ENCODE data around the gene STRADA.

The STRADA gene

DNA sequence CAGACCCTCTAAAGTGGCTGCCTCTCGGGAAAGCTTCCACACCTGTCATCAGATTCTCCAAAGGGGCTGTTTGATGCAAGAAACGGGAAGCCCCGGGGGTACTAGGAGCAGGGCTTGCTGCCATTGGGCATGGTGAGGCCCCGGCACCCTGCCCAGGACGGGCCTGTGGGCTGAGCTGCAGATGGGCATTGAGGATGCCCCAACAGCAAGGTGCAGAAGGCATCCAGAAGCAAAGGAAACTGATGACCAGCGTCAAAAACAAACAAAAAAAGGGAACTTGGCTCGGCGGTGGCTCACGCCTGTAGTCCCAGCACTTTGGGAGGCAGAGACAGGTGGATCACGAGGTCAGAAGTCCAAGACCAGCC, 40.2 kb downstream of the STRADA start:
- no peak for DNase-seq (ENCODE audit: low spot score)

DNA sequence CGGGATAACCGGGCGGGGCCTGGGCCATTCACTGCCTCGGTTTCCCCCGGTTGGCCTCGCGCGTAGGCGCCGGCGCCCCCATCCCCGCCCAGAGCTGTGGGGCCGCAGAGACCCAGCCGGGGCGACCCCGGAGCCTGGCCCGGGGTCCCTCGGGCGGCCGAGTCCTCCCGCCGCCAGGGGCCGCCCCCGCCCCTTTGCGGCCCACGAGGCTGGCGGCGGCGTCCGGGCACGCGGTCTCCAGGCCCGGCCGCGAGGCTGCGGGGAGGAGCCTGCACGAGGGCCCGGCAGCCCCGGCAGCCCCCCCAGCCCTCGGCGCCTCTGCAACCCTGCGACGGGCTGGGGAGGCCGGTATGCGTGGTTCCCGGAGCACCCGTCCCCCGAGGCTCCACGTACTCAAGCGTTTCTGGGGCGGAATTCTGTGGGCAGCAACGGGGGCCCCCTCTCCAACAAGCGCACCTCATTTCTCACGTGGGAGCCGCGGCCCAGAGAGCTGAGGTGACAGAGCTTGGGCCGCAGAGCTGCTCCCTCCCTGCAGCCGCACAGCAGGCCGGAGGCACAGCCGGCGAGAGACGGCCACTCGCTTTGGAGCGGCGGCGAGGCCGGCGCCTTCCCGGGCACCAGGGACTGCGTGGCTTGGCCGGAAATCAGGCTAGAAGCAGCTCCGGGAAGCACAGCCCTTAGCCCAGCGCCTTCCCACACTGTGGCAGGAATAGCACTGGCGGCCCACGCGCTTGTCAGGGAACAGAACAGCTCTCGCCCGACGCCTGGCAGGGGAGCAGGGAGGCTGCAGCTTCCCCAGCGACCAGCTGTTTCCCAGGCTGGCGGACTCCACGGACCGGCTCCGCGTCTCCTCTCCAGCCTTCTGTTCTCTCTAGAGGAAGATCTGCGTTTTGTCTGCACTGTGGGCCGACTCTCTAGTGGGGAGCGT, 40.8 kb downstream of the STRADA start:
- DNase-seq (ENCODE audit: low spot score): no peak

DNA sequence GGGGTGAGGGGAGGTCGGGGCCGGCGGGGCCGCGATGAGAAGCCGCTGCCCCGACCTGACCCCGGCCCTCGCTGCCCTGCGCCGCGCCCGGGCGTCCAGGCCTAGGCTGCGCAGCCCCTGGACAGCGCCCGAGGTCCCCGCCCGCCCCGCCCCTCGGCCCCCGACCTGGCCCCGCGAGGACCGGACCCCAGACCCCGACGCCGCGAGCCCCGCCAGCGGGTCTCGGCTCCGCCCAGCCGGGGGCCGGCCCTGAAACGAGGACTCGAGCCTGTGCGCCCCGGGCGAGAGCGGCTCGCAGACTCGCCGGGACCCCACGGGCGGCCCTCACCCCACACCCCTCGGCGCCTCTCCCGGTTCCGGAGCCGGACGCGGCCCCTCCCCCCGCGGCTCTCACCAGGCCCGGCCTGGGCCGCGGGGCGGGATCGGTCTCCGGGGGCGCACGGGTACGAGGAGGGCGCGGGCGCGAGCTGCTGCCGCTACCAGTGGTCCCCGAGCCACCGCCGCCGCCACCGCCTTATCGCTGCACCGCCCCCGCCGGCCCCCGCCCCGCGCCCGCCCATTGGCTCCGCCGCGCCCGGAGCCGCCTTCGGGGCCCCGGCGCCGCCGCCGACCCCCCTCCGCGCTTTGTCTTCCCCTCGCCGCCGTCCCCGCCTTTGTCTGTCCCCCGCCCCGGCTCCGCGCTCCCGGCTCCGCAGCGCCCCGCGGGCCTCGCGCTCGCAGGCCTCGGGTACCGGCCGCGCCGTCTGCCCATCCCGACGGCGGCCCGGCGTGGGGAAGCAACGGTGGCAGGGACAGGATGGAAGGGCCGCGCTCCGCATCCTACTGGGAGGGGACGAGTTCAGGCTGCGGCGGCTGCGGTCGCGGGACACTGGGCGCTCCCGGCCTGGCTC, 41.7 kb downstream of the STRADA start, which contains the start of gene LIMD2:
LIMD2 (minus strand) TSS at position 488 of the 890 bp plus-strand sequence. CDS start 827 bp downstream, outside the sequence.
- DNase-seq (ENCODE audit: low spot score): peak; percentile 80

DNA sequence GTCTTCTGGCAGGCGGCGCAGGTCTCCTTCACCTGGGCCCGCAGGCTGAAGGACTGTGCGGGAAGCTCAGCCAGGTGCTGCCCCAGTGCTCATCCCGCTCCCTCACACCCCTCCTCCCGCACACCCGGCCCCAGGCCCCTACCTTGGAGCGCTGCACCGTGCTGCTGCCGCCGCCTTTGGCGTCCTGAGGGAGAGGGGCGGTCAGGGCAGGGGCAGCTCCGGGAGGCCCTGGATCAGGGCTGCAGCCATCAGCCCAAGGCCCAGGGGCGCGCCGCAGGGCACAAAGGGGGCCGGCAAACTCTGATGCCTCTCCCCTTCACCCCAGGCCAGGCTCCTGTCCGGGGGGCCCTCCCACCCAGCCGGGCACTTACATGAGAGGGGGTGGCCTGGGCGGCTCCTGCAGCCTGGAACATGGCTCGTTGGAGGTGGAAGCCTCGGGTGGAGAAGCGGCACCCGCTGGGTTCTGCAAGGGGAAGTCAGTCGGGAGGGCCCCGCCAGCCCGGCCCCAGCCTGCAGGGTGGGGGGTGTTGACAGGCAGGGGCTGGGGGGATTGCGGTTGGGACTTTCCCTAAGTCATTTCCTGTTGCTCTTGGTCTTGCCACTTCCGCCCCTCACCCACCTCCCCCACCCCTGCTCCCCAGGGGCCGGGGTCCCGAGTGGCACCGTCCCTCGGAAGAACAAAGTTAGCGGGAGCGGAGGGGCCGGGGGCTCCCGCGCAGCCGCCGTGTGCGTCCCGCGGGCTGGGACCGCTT, 42.5 kb downstream of the STRADA start:
- DNase-seq (ENCODE audit: low spot score): no peak

DNA sequence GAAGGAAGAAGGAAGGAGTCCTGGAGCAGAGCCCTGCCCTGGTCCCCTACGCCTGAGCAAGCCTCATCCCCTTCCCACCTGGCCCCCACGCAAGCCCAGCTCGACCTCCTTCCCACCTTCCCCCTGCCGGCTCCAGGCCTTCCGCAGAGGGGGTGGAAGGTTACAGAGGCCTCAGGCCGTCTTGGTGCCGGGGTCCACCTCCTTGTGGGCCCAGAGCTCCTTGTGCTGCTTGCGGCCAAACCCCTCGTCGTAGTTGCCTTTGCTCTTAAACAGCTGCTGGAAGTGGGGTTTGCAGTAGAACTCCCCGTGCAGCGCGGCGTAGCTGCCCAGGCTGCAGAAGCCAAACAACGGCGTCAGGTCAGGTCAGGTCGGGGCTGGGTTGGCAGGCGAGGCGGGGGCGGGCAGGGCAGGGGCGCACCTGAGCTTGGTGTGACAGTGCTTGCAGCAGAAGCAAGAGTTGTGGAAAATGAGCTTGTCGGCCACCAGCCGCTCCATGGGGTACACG, 43.2 kb downstream of the STRADA start:
- no peak for DNase-seq (ENCODE audit: low spot score)

DNA sequence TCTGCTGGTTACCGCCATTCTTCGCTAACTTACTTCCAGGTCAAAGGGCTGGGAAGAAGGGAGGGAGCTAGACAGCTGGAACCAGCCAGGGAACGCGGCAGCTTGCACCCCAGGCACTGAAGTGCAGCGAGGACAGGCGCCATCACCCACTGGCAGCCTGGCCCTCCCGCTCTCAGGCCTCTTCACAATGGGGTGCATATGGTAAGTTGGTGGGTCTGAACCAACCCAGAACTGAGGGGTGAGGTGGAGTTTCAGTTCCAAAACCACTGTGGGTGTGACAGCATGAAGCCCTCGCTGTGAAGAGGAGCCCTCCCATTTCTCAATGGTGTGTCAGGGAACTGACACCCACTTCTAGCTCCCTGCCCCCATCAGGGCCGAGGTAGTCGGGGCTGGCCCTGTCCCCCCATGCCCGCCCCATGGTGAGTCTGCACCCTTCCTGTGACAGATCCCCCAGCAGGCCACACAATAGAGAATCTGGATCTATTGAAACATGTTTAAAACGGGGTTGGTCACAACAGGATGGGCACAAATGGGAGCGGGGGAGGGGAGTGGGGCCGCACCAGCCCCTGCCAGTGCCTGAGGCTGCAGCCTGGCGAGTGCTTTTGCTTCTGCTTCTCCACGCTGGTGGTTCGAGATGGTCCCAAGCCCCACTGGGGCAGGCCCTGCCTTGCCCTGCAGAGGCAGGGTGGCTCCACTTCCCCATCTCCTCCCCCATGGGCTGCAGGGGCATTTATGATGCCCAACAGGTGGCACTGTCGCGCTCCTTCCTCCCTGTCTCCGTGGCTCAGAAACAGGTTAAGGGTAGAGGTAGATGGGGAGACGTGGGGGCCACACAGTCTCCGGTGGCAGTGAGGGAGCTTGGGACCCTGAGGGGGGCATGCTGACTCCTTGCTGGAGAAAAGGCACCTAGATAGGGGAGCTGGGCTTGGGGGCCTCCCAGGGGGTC, 44.0 kb downstream of the STRADA start:
- DNase-seq (ENCODE audit: low spot score): peak; percentile 88

DNA sequence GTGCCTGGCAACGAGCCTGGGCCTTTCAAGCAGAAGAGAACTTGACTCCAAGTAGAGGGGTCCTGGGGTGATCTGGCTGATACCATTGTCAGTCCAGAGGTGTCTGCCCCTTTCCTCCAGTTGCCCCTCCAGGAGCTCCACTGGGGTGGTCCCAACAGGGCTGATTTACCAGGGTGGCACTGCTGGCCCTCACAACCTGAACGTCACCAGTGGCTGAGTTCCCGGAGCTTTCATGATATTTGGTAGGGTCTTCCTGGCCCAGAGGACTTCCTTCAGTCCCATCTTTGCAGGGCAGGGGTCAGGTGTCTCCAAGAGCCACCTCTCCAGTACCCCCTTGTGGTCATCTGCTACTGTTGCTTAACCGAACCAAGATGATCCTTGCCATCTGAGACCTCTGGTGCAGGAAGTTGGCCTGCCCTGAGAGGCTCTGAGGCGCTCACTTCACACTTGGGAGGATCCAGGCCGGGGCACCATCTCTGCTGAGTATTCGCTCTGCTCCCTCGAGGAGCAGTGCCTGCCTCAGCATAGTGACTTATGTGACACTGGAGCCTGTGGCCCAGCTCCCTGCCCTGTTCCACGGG, 45.1 kb downstream of the STRADA start:
- DNase-seq (ENCODE audit: low spot score): no peak

DNA sequence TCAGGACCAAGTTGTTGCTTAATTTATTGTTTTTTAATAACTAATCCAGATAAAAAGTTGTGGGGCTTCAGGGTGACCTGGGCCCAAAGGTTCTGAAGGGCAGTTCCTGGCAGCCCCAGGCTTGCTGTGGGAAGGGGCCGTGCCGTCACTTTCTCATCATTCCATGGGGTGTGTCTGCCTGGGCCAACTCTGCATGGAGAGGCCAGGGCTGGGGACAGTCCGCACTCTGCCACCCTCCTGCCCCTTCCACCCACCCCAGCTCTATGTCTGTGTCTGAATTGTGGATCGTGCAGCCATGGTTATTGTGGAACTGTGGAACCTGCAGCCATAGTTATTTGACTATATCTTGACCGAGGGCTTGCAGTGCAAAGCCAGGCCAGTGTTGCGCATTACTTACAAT, 45.7 kb downstream of the STRADA start:
- DNase-seq (ENCODE audit: low spot score): no peak

DNA sequence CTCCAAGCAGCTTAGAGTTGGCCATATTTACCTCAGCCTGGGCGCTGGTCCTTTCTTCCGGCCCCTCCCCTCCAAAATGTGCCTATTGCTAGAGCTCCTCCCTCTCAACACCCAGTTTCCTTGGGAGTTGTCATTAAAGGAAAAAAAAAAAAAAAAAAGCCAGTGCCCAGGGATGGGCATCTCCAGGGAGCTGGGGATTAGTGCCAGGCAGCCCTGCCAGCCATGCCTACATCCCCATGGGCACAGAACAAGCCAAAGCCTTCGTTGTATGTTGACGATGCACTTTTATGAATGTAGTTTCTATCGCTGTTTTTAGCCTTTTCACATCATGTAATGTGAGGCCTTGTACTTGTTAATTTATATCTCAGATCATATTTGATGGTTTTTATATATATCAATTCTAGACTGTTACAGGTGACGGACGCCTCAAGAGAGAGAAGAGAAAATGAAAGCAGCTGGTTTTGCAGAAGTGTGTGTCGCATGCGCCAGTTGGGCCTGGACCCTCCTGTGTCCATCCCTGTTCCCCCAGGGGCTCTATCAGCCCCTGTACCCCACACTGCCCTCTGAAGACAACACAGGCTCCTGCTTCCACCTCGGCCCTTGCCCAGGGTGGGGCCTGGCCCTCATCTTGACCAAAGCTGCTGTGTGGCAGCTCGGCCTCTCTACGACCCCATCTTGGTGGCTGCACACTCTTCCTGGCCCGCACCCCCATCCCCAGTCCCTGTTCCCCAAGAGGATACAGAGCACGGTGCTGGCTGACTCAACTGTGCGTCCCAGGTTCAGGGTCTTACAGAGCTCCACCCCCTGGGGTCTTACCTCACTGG, 46.4 kb downstream of the STRADA start:
- DNase-seq (ENCODE audit: low spot score): no peak

DNA sequence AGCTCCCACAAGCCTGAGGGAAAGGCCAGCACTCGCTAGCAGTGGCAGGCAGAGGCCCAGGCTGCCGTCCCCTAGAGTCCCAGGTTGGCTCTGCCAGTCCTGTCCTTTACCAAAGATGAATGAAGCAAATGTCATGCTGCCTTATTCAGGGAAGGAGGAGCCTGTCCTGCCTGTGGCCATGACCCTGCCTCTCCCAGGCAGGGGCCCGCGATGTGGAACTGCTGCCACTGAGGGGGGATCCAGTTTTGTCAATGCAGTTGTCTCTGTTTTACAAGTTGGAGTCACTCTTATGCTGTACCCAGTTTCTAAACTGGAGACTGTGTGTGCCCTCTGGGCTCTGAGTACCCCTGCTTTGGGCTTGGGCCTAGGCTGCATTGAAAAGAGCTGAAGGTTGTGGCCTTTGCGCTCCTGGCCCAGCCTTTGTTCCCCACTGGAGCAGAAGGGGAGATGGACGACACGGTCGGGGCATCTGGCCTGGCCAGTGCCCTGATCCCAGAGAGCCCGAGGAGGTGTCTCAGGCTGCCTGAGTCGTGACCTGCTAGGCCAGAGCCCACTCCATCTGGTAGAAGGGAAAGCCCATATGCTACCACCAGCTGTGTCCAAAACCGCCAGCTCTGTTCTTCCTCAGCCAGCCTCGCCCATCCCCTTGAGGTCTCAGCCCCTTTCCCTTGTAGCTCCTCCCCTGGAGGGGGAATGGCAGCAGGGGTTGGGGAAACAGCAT, 47.2 kb downstream of the STRADA start:
- DNase-seq (ENCODE audit: low spot score): no peak

DNA sequence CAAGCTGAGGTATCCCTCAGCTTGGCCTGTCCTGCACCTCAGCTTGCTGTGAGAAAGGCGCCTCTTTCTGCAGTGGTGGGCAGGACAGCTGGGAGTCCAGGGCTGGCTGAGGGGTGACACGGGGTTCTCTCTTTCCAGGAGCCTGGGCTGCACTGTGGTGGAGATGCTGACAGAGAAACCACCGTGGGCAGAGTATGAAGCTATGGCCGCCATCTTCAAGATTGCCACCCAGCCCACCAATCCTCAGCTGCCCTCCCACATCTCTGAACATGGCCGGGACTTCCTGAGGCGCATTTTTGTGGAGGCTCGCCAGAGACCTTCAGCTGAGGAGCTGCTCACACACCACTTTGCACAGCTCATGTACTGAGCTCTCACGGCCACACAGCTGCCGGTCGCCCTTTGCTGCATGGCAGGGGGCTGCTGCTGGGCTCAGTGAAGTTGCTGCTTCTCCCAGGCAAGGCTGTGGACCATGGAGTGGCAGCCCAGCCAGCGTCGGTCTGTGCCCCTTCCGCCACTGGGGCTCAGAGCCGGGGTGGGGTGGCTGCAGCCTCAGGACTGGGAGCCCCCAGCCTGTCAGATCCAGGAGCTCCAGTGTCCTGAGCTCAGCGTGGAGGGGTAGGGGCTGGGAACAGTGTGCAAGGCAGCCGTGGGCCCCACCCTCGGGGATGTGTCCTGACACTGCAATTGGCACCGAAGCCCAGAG, 48.0 kb downstream of the STRADA start:
- no peak for DNase-seq (ENCODE audit: low spot score)

DNA sequence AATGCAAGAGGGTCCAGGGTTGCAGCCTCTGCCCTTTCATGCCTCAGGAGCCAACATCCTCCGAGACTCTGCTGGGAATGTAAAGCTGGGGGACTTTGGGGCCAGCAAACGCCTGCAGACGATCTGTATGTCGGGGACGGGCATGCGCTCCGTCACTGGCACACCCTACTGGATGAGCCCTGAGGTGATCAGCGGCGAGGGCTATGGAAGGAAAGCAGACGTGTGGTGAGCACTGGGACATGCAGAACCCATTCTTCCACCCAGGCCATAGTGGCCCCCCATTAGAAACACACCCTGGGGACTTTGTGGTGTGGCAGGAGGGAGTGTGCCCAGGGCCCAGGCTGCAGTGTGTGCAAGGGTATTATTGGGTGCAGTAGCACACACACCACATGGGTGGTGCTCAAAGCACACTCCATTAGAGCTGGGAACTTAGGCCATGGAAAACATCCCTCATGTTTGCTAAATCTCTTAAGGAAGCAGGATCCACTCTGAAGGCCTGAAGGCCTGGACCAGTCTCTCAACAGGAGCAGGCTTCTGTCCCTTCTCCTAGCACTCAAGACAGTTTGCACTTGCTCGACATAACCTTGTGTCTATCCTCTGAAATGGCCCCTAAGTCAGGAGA, 49.3 kb downstream of the STRADA start:
- no peak for DNase-seq (ENCODE audit: low spot score)

DNA sequence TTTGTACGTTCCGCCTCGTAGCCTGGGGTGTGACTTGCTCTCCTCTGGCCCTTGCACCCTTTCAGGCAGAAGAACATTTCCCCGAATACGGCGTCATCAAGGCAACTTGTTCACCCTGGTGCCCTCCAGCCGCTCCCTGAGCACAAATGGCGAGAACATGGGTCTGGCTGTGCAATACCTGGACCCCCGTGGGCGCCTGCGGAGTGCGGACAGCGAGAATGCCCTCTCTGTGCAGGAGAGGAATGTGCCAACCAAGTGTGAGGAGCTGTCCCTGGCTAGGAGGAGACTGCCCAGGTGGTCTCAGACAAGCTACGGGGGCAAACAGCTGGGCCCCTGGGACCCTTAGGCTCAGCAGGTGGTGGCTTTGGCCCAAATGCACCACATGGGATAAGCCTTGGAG, 52.1 kb downstream of the STRADA start:
- no peak for DNase-seq (ENCODE audit: low spot score)

DNA sequence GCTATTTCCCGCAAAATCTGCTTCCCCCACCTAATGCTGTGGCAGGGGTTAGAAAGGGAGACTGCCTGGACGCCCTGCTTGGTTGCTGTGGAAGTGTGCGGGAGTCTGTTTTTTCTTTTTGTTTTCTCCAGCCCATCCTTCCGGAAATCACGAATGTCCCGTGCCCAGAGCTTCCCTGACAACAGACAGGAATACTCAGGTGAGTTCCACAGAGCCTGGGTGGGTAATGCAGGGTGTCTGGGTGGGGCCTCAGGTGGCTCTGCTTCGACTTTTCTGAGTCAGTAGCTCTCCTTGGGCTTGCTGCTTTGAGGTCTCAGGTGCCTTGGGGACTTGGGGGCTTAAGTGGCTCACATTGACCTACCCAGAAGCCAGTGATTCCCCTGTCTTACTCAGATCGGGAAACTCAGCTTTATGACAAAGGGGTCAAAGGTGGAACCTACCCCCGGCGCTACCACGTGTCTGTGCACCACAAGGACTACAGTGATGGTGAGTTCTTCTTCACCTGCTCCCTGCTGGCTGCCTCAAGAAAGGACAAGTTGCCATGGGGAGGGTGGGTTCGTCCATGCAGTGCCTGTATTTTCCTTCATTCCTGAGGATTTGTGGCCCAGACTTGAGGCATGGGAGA, 53.1 kb downstream of the STRADA start:
- no peak for DNase-seq (ENCODE audit: low spot score)

DNA sequence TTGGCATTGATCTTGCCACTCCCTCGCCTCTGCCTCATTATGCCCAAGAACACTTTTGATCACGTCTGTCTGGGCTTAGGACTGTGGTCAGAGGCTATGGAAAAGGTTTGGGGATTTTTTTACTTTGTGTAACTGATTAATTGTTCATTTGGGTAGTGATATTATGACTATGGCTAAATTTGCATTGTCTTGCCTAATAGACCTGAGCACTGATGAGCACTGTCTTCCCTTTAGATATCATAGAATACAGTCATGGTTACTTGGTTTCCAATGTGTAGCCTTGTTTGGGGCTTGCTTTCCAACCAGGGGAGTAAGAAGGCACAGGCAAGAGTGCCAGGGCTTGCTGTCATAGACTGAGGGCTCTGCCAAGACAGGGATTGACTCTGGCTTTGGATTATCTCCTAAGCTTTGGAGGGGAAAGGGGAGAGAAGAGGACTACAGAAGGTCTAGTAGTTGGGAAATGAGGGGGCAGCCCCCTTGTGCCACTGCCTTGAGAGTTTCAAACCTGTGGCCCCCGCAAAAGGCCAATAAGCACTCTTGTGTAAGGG, 55.4 kb downstream of the STRADA start:
- no peak for DNase-seq (ENCODE audit: low spot score)

DNA sequence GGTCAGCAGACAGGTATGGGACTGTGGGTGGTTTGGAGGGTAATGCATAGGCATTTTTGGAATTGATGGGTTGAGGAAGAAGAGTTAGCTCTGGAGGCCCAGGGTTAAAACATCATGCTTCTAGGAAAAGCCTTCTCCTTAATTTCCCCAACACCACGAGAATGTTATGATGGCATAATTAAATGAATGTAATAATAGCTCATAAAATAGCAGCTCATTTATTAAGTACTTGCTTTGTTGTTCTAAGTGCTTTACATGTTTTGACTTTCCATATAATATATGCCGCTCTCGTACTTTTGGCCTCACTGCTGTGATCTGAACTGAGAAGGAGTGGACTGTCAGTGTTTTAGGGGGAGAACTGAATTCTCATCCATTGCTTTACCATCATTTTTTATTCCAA, 56.0 kb downstream of the STRADA start:
- no peak for DNase-seq (ENCODE audit: low spot score)

DNA sequence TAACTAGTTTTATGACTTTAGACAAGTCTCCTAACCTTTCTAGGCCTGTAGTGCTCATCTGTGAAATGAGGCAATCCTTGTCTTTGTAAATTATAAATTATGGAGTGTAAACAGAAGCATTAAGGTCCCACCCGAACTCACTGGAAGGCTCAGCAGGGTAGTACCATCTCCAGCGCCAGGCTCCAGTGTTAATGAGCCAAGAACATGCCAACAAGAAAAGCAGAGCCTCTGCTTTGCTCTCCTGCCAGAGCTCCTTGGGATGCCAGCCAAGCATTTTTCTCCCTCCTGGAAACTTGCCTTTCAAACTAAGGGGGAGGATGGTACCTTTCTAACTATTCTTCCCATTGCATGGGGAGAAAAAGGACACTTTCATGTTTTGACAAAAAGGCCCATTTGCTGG, 56.6 kb downstream of the STRADA start:
- DNase-seq (ENCODE audit: low spot score): no peak

Data from HuH-7.5 (cell line).